MM.1S (cell line): Measurements from ENCODE around the gene SLC41A2.

ENCODE experiments used
- DNase-seq: peaks from one replicate; pipeline ENCODE4 v3.0.0-alpha.2; 2015
- H2AFZ ChIP-seq: fragments of 300-600 bp; sonication (generic); 2 replicates; pipeline ENCODE4 v1.6.0; 2016; ENCODE audit warnings: antibody characterized with exemption, low read length
- H3F3A ChIP-seq: fragments of 300-600 bp; sonication (generic); 2 replicates; pipeline ENCODE4 v1.6.1; 2016; ENCODE audit warnings: mild to moderate bottlenecking, antibody characterized with exemption, low read length, moderate library complexity, mixed read lengths; ENCODE audit not compliant: insufficient read depth
- H3K27ac ChIP-seq: fragments of 300-600 bp; sonication (generic); 2 replicates; pipeline ENCODE4 v1.5.1; 2016; ENCODE audit warnings: mild to moderate bottlenecking, low read length
- H3K27me3 ChIP-seq: fragments of 300-600 bp; sonication (generic); replicated peaks from 2 replicates; pipeline ENCODE4 v1.6.0; 2016; ENCODE audit warnings: low read length; ENCODE audit not compliant: insufficient read depth
- H3K36me3 ChIP-seq: fragments of 300-600 bp; sonication (generic); replicated peaks from 2 replicates; pipeline ENCODE4 v1.6.1; 2016; ENCODE audit warnings: mild to moderate bottlenecking, low read length, mixed read lengths; ENCODE audit not compliant: insufficient read depth
- H3K4me1 ChIP-seq: fragments of 300-600 bp; sonication (generic); 2 replicates; pipeline ENCODE4 v1.6.1; 2016; ENCODE audit warnings: low read length, mixed read lengths
- H3K4me2 ChIP-seq: fragments of 300-600 bp; sonication (generic); 2 replicates; pipeline ENCODE4 v1.6.0; 2016; ENCODE audit warnings: low read depth, low read length
- H3K4me3 ChIP-seq: fragments of 300-600 bp; sonication (generic); 2 replicates; pipeline ENCODE4 v1.5.1; 2016; ENCODE audit warnings: low read length, mixed read lengths
- H3K79me2 ChIP-seq: fragments of 300-600 bp; sonication (generic); 2 replicates; pipeline ENCODE4 v1.6.1; 2016; ENCODE audit warnings: mixed run types, low read length, mixed read lengths
- H3K9ac ChIP-seq: fragments of 300-600 bp; sonication (generic); 2 replicates; pipeline ENCODE4 v1.6.1; 2016; ENCODE audit warnings: low read length, mixed read lengths
- H3K9me2 ChIP-seq: fragments of 300-600 bp; sonication (generic); replicated peaks from 2 replicates; pipeline ENCODE4 v1.6.1; 2016; ENCODE audit warnings: mild to moderate bottlenecking, low read length, mixed read lengths; ENCODE audit not compliant: insufficient read depth
- H3K9me3 ChIP-seq: fragments of 300-600 bp; sonication (generic); replicated peaks from 2 replicates; pipeline ENCODE4 v1.6.1; 2016; ENCODE audit warnings: mild to moderate bottlenecking, low read length, mixed read lengths; ENCODE audit not compliant: insufficient read depth
- H4K20me1 ChIP-seq: fragments of 300-600 bp; sonication (generic); 2 replicates; pipeline ENCODE4 v1.6.1; 2016; ENCODE audit warnings: mild to moderate bottlenecking, low read length, moderate library complexity, mixed read lengths; ENCODE audit not compliant: insufficient read depth
- EZH2 ChIP-seq: fragments of 300-600 bp; sonication (generic); optimal IDR thresholded peaks from 2 replicates; pipeline ENCODE3; 2017; ENCODE audit warnings: low read depth, mild to moderate bottlenecking, antibody characterized with exemption, low read length, mixed read lengths
- EZH2phosphoT487 ChIP-seq: fragments of 300-600 bp; sonication (generic); IDR thresholded peaks from 2 replicates; pipeline ENCODE4 v1.6.1; 2018; ENCODE audit warnings: antibody characterized with exemption, low read length
- TF ChIP-seq, protein P1 (sequence below): fragments of 300-600 bp; sonication (generic); IDR thresholded peaks from 2 replicates; pipeline ENCODE4 v1.5.1; 2016; ENCODE audit warnings: antibody characterized with exemption, low read length, mixed read lengths

The SLC41A2 gene

GRCh38 chr12:104942075-104942474 is 16.0 kb downstream of the SLC41A2 start:
- H3F3A ChIP-seq: no peaks in the 10 kb centered on the region

DNA sequence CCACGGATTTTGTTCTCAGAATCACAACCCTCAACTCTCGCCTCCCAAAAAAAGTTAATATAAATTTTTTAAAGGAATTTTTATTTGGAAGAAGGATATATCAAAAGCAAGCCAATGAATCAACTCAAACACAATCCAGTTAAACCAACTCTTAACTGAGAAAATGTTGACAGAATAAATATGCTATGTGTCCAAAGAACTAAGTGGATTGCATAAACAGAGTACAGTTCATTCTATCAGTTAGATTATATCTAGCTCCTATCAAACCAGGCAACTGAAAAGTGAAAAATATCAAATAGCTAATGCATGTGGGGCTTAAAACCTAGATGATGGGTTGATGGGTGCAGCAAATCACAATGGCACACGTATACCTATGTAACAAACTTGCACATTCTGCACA is 16.6 kb downstream of the SLC41A2 start:
- peaks cover 7% of the 10 kb centered on the region; the same call in 1 of the 2 replicates for H3K79me2 ChIP-seq
- no peaks in the 10 kb centered on the region for H3K9me2 ChIP-seq
- H3K36me3 ChIP-seq: no peaks in the 10 kb centered on the region
- H3K4me2 ChIP-seq: no peak overlapping the region
- TF ChIP-seq EZH2phosphoT487 (no peak), EZH2 (no peak)
- TF ChIP-seq, protein P1, sequence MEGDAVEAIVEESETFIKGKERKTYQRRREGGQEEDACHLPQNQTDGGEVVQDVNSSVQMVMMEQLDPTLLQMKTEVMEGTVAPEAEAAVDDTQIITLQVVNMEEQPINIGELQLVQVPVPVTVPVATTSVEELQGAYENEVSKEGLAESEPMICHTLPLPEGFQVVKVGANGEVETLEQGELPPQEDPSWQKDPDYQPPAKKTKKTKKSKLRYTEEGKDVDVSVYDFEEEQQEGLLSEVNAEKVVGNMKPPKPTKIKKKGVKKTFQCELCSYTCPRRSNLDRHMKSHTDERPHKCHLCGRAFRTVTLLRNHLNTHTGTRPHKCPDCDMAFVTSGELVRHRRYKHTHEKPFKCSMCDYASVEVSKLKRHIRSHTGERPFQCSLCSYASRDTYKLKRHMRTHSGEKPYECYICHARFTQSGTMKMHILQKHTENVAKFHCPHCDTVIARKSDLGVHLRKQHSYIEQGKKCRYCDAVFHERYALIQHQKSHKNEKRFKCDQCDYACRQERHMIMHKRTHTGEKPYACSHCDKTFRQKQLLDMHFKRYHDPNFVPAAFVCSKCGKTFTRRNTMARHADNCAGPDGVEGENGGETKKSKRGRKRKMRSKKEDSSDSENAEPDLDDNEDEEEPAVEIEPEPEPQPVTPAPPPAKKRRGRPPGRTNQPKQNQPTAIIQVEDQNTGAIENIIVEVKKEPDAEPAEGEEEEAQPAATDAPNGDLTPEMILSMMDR: no peak
- H3F3A ChIP-seq: no peaks in the 10 kb centered on the region
- H3K4me1 ChIP-seq: no peaks in the 10 kb centered on the region
- no peak overlapping the region for H3K4me3 ChIP-seq
- H2AFZ ChIP-seq: no peak overlapping the region
- H3K9ac ChIP-seq: no peak overlapping the region
- no peaks in the 10 kb centered on the region for H3K9me3 ChIP-seq
- H4K20me1 ChIP-seq: no peaks in the 10 kb centered on the region
- H3K27me3 ChIP-seq: no peaks in the 10 kb centered on the region
- DNase-seq: no peak
- no peak overlapping the region for H3K27ac ChIP-seq

More at GRCh38 chr12:104942075-104942474, 16.0 kb downstream of the SLC41A2 start:
- DNase-seq: no peak
- Histone ChIP-seq H3K79me2 (peaks cover 7% of the 10 kb centered on the region; the same call in 1 of the 2 replicates), H2AFZ (no peak overlapping the region), H3K4me2 (no peak overlapping the region), H3K27me3 (no peaks in the 10 kb centered on the region), H3K27ac (no peak overlapping the region), H3K4me3 (no peak overlapping the region), H4K20me1 (no peaks in the 10 kb centered on the region), H3K36me3 (no peaks in the 10 kb centered on the region), H3K9me2 (no peaks in the 10 kb centered on the region), H3K9ac (no peak overlapping the region), H3K9me3 (no peaks in the 10 kb centered on the region), H3K4me1 (no peaks in the 10 kb centered on the region)
- TF ChIP-seq, protein P1: no peak
- no peak for TF ChIP-seq EZH2
- TF ChIP-seq EZH2phosphoT487: no peak

DNA sequence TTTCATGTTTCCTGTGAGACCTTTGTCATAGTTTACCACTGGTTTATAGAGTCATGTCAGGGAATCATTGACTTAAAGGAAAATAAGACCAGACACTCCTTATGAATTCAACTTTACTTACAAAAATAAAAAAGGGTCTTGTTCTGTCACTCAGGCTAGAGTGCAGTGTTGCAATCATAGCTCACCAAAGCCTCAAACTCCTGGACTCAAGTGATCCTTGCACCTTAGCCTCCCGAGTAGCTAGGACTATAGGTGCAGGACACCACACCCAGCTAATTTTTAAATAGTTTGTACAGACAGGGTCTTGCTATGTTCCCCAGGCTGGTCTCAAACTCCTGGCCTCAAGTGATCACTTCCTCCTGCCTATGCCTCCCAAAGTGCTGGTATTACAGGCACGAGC is 19.0 kb downstream of the SLC41A2 start:
- no peak overlapping the region for H3K4me3 ChIP-seq
- H3K4me1 ChIP-seq: no peaks in the 10 kb centered on the region
- peaks cover 10% of the 10 kb centered on the region for H3K79me2 ChIP-seq
- H3K4me2 ChIP-seq: no peak overlapping the region
- no peaks in the 10 kb centered on the region for H3K27me3 ChIP-seq
- no peak overlapping the region for H3K9ac ChIP-seq
- H3K36me3 ChIP-seq: no peaks in the 10 kb centered on the region
- no peaks in the 10 kb centered on the region for H4K20me1 ChIP-seq
- no peaks in the 10 kb centered on the region for H3K9me3 ChIP-seq
- no peaks in the 10 kb centered on the region for H3K9me2 ChIP-seq
- no peak overlapping the region for H2AFZ ChIP-seq
- H3F3A ChIP-seq: no peaks in the 10 kb centered on the region
- DNase-seq: no peak
- no peak overlapping the region for H3K27ac ChIP-seq
- no peak for TF ChIP-seq EZH2
- no peak for TF ChIP-seq EZH2phosphoT487
- TF ChIP-seq, protein P1: no peak
